GM23338 (cell line): ENCODE data around the gene ENPP7. TPM values are rescaled to one million over a fixed set of nuclear protein-coding genes. Genes with fewer than 3 reads are reported as not detected.
A peak's percentile ranks its signal among the peaks of the same experiment; 100 is the strongest.

Experiments
- ATAC-seq: fragments of 200-7000 bp; cut with Tn5 transposase; 3 replicates; pipeline ENCODE4 v1.9.1; 2020
- DNase-seq: peaks from one replicate; pipeline ENCODE4 v3.0.0-alpha.2; 2015; ENCODE audit warnings: low spot score
- H2AFZ ChIP-seq: fragments of 200-600 bp; sonication (generic); 2 replicates; pipeline ENCODE4 v1.8.0; 2016; ENCODE audit warnings: antibody characterized with exemption, mild to moderate bottlenecking, moderate library complexity
- H3F3A ChIP-seq: fragments of 200-600 bp; sonication (generic); replicated peaks from 2 replicates; pipeline ENCODE4 v1.8.0; 2017; ENCODE audit warnings: antibody characterized with exemption, mixed run types, low read depth
- H3K27ac ChIP-seq: fragments of 200-600 bp; sonication (generic); 2 replicates; pipeline ENCODE4 v1.6.1; 2016; ENCODE audit warnings: low read depth
- H3K27me3 ChIP-seq: fragments of 200-600 bp; sonication (generic); 2 replicates; pipeline ENCODE4 v1.8.0; 2016; ENCODE audit warnings: mild to moderate bottlenecking, mixed run types, moderate library complexity; ENCODE audit not compliant: insufficient read depth
- H3K36me3 ChIP-seq: fragments of 200-600 bp; sonication (generic); 2 replicates; pipeline ENCODE4 v1.8.0; 2016; ENCODE audit warnings: mild to moderate bottlenecking; ENCODE audit not compliant: insufficient read depth
- H3K4me1 ChIP-seq: fragments of 200-600 bp; sonication (generic); 2 replicates; pipeline ENCODE4 v1.8.0; 2016; ENCODE audit warnings: mild to moderate bottlenecking, moderate library complexity; ENCODE audit not compliant: insufficient read depth
- H3K4me2 ChIP-seq: fragments of 200-600 bp; sonication (generic); 2 replicates; pipeline ENCODE4 v1.7.1; 2017; ENCODE audit warnings: mixed run types
- H3K4me3 ChIP-seq: fragments of 200-600 bp; sonication (generic); 2 replicates; pipeline ENCODE4 v1.6.1; 2016; ENCODE audit warnings: mixed run types
- H3K79me2 ChIP-seq: fragments of 200-600 bp; sonication (generic); replicated peaks from 2 replicates; pipeline ENCODE4 v1.8.0; 2017; ENCODE audit warnings: mild to moderate bottlenecking; ENCODE audit not compliant: insufficient read depth
- H3K9me2 ChIP-seq: fragments of 200-600 bp; sonication (generic); 2 replicates; pipeline ENCODE4 v1.8.0; 2017; ENCODE audit not compliant: insufficient read depth
- H4K20me1 ChIP-seq: fragments of 200-600 bp; sonication (generic); replicated peaks from 2 replicates; pipeline ENCODE4 v1.8.0; 2017; ENCODE audit warnings: mild to moderate bottlenecking; ENCODE audit not compliant: insufficient read depth
- H3K27ac Mint-ChIP-seq: 2 replicates; pipeline ENCODE4 v1.8.0; 2020; ENCODE audit warnings: inconsistent platforms, mild to moderate bottlenecking, moderate library complexity, mixed read lengths
- H3K27me3 Mint-ChIP-seq: 3 replicates; pipeline ENCODE4 v1.8.0; 2022; ENCODE audit warnings: low read depth, mild to moderate bottlenecking, moderate library complexity, mixed read lengths, inconsistent platforms; ENCODE audit not compliant: insufficient read depth, poor library complexity
- H3K36me3 Mint-ChIP-seq: 3 replicates; pipeline ENCODE4 v1.8.0; 2021; ENCODE audit warnings: low read depth, mild to moderate bottlenecking, inconsistent platforms, moderate library complexity, mixed read lengths
- H3K4me1 Mint-ChIP-seq: 3 replicates; pipeline ENCODE4 v1.8.0; 2020; ENCODE audit warnings: mild to moderate bottlenecking, inconsistent platforms, mixed read lengths
- H3K4me3 Mint-ChIP-seq: 3 replicates; pipeline ENCODE4 v1.8.0; 2021; ENCODE audit warnings: moderate library complexity, mild to moderate bottlenecking, inconsistent platforms, mixed read lengths
- H3K9me3 Mint-ChIP-seq: 3 replicates; pipeline ENCODE4 v1.8.0; 2020; ENCODE audit warnings: moderate library complexity, mild to moderate bottlenecking, inconsistent platforms, mixed read lengths
- CTCF ChIP-seq, 2 experiments: fragments of 200-600 bp in 1 of 2; sonication (generic) in 1 of 2; conservative IDR thresholded peaks; 2 replicates each; pipeline versions ENCODE4 v1.5.1 to v1.6.1; 2016 to 2017; ENCODE audit warnings: antibody characterized with exemption in 2 of 2, low read depth in 2 of 2, mild to moderate bottlenecking in 2 of 2, moderate library complexity in 1 of 2
- EZH2 ChIP-seq: fragments of 200-600 bp; sonication (generic); IDR thresholded peaks from one replicate; pipeline ENCODE4 v1.8.0; 2017; ENCODE audit warnings: antibody characterized with exemption, mild to moderate bottlenecking, low read depth; ENCODE audit not compliant: unreplicated experiment
- JUNB ChIP-seq: IDR thresholded peaks from one replicate; pipeline ENCODE4 v1.6.1; 2016; ENCODE audit warnings: antibody characterized with exemption; ENCODE audit not compliant: unreplicated experiment
- NANOG ChIP-seq: IDR thresholded peaks from 2 replicates; pipeline ENCODE4 v1.6.1; 2016; ENCODE audit warnings: antibody characterized with exemption, borderline replicate concordance
- POLR2AphosphoS5 ChIP-seq: IDR thresholded peaks from 2 replicates; pipeline ENCODE4 v1.6.1; 2016; ENCODE audit warnings: antibody characterized with exemption, low read depth
- ZNF114 ChIP-seq: fragments of 250-450 bp; sonication (Bioruptor Pico); IDR thresholded peaks from 2 replicates; pipeline ENCODE4 v1.5.0; 2020; ENCODE audit warnings: mild to moderate bottlenecking, moderate library complexity
- ZNF462 ChIP-seq: fragments of 250-450 bp; sonication (Bioruptor Pico); IDR thresholded peaks from 2 replicates; pipeline ENCODE4 v1.5.0; 2020; ENCODE audit warnings: mild to moderate bottlenecking, moderate library complexity
- polyA plus RNA-seq: library from polyadenylated mRNA; unstranded; fragments of >200 nt; fragmentation: Nextera tagmentation; extraction: Ambion mirVana; gene quantifications from 2 replicates; pipeline ENCODE4 v1.2.1, GENCODE V29; 2016
- total RNA-seq: library from RNA; depleted of rRNA; stranded (reverse); fragments of >200 nt; shearing (Covaris generic); gene quantifications from 2 replicates; pipeline ENCODE4 v1.2.3, GENCODE V29; 2014

The ENPP7 gene
- total and polyA plus RNA-seq, 2 experiments from 2014 or later: not detected

- H3K4me1 Mint-ChIP-seq: peaks cover 4% of the 10 kb centered on the region; the same call in 1 of the 3 replicates
- H3K9me3 Mint-ChIP-seq: peaks cover 6% of the 10 kb centered on the region; the same call in 1 of the 3 replicates
- no peak overlapping the region for H3K4me3 Mint-ChIP-seq
- H3K27me3 ChIP-seq: no peaks in the 10 kb centered on the region
- no peaks in the 10 kb centered on the region for H3K36me3 ChIP-seq
- no peaks in the 10 kb centered on the region for H3K36me3 Mint-ChIP-seq
- H3K9me2 ChIP-seq: no peaks in the 10 kb centered on the region
- H4K20me1 ChIP-seq: no peaks in the 10 kb centered on the region
- H3K27ac ChIP-seq: no peak overlapping the region
- no peaks in the 10 kb centered on the region for H3K4me1 ChIP-seq
- TF ChIP-seq POLR2AphosphoS5 (no peak), NANOG (no peak), ZNF462 (CRISPR knock-in tag) (no peak), ZNF114 (CRISPR knock-in tag) (no peak), CTCF (conservative IDR thresholded peaks at IDR 0.05; ENCODE audit: low read depth in 2 of 2) (peak; percentile 57 to 82), EZH2 (no peak), JUNB (no peak)
- no peaks in the 10 kb centered on the region for H3F3A ChIP-seq
- no peak overlapping the region for H3K4me2 ChIP-seq
- H2AFZ ChIP-seq: no peak overlapping the region
- ATAC-seq (peak; percentile 98), DNase-seq (peak; percentile 81)
- H3K4me3 ChIP-seq: no peak overlapping the region
- H3K27me3 Mint-ChIP-seq: peaks cover 19% of the 10 kb centered on the region
- no peaks in the 10 kb centered on the region for H3K79me2 ChIP-seq
- H3K27ac Mint-ChIP-seq: no peak overlapping the region
Observed at GRCh38 chr17:79721993-79722671, 8.6 kb upstream of the ENPP7 start.
